ACHN (cell line): Measurements from ENCODE around the gene CACNG1.
"Not testable (repeated sequence)": the region's sequence is repeated elsewhere in the genome, so short reads cannot be mapped to it uniquely, and the experiment has no call there.

ENCODE experiments used
- DNase-seq: peaks from one replicate; pipeline ENCODE4 v3.0.0-alpha.2; 2015
- in situ Hi-C: cut with HindIII; loops from 2 replicates; pipeline ENCODE4 v1.10.0; 2017; ENCODE audit warnings: low sequenced_read_pairs, low pct_ligation_motif_present, low pct_unique_long_range_greater_than_20kb

Gene CACNG1

DNA sequence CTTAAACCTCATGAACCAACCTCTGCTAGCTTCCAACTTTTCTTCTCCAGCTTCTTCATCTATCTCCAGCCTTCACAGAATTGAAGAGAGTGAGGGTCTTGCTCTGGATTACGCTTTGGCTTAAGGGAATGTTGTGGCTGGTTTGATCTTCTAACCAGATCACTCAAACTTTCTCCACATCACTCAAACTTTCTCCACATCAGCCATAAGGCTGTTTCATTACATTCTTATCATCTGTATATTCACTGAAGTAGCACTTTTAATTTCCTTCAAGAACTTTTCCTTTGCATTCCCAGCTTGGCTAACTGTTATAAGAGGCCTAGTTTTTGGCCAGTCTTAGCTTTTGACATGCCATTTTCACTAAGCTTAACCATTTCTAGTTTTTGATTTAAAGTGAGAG lies 52.3 kb downstream of the CACNG1 start:
- DNase-seq, result no peak
- in situ Hi-C loops, result no loop called here

DNA sequence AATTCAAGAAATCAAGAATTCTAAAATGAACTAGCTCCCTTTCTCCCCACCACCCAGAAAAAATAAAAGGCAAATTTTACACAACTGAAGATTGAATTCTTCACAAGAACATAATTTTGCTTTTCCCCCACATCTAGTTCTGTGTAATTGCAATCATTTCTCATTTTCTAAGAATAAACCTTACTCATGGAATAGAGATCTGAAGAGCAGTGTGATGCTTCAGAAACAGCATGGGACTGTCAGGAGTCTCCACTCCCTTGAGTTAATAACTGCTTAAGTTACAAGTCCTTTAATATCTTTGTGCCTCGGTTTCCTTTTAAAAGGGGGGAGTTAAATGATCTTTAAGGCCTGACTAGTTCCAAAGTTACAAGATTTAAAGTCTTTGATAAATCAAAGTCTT lies 53.7 kb downstream of the CACNG1 start:
- in situ Hi-C loops, result no loop called here
- DNase-seq, result no peak

DNA sequence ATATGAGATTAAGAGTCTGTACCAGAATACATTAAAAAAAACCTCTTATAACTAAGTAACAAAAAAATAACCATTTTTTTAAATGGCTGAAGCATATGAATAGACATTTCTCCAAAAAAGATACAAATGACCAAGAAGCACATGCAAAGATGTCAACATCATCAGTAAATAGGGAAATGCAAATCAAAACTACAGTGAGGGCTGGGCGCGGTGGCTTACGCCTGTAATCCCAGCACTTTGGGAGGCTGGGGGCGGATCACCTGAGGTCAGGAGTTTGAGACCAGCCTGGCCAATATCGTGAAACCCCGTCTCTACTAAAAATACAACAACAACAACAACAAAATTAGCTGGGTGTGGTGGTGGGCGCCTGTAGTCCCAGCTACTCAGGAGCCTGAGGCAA lies 60.3 kb downstream of the CACNG1 start:
- DNase-seq, in situ Hi-C loops: not testable (repeated sequence)

DNA sequence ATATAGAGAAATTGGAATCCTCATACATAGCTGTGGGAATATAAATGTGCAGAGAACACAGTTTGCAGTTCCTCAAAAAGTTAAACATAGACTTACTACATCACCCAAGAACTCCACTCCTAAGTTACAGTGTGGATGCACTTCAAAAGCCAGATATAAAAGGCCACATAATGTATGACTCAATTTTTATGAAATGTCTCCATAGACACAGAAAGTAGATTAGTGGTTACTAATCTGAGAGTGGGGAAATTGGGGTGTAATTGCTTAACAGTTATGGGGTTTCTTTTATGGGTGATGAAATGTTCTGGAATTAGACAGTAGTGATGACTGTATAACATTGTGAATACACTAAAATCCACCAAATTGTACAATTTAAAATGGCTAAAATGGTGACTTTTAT lies 60.9 kb downstream of the CACNG1 start:
- DNase-seq, result no peak
- in situ Hi-C loops, result no loop called here
